Dedifferentiated amniotic fluid mesenchymal stem cell (primary cell): ENCODE results near the gene LBX2.

Source experiments
- DNase-seq: peaks from one replicate; pipeline ENCODE4 v3.0.0-alpha.2; 2016; ENCODE audit errors: extremely low spot score

The LBX2 gene

DNA sequence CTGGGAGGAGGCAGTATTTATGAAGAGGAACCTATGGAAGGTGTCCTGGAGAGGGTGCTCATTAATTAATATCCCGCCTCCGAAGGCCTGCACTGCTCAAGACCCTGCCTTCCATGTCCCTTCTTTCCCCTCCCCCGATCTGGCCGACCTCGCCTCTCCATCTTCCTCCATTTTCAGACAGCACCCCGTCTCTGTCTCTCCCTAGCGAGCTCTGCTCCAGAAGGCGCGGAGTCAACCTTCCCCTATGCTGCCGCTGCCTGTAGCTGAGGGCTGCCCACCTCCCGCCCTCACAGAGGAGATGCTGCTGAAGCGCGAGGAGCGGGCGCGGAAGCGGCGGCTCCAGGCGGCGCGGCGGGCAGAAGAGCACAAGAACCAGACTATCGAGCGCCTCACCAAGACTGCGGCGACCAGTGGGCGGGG is 42.3 kb downstream of the LBX2 start:
- DNase-seq = no peak

DNA sequence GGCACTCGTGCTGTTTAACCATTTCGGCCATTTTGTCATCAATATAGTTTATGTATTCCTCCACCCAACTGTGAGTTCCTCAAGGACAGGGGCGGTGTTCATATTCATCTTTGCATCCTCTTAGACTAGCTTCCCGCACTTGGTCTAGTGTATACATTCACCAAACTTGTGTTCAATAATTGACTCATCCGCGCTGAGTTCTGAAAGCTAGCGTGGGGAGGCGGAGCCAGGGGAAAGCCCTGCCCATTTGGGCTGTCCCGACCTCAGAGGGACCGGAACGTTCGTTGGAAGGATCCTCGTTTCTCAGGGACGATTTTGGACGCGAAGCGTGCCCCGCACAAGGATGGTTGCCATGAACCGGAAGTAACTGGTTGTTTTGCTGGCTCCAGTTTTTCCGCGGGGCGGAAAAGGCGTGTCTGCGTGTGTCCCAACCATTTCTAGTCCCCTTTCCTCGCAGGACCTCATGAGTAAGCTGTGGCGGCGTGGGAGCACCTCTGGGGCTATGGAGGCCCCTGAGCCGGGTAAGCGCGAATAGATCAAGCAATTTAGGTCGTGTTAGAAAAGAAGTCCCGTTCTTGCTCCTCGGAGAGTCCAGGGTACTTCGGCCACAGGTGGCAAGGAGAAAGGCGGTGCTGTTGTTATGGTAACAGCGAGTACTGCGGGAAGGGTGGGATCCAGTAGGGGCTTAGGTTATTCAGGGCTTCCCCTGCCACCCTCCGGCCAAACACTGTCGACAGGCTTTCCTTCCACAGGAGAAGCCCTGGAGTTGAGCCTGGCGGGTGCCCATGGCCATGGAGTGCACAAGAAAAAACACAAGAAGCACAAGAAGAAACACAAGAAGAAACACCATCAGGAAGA is 44.5 kb downstream of the LBX2 start, which contains the start of gene INO80B:
Gene INO80B, plus strand, starts transcription at position 434 of the 858 bp plus-strand sequence. Its CDS starts 30 bp downstream, at position 464.
- peak; percentile 99 for DNase-seq

DNA sequence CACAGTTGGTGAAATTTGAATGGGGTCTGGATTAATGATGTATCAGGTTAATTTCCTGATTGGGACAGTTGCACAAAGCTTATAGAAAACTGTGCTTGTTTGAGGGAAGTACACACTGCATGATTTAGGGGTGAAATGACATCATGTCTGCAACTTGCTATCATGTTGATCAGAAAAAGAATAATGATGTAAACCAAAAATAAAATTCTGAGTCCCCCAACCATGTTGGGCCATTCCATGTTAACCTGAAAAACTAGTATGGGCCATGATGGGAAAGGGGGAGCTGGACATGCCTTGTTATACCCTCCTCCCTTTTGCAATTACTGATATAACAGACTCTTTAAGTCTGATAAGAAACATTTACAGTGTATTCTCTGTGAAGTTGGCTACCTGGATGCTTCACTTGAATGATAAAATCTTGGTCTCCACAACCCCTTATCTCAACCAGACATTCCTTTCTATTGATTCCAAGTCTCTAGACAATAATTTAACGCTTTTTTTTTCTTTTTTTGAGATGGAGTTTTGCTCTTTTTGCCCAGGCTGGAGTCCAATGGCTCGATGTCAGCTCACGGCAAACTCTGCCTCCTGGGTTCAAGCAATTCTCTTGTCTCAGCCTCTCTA is 48.7 kb downstream of the LBX2 start:
- no peak for DNase-seq

DNA sequence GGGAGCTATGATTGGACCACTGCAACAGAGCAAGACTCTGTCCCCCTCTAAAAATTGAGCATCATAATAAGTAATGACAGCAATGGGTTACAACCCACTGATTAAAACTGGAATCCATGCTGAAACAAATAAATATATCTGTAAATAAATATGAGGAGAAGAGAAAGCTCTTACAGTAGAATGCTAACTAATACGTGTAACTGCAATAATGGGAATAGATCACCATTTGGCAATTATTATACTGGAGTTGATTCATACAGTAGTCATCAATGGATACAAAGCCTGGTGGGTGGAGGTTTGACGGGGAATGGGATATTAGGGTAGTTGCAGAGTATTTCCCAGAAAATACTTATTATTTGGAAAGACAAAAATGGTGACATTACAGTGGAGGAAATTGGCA is 50.6 kb downstream of the LBX2 start:
- DNase-seq = no peak
